VCaP (cell line): Measurements from ENCODE around the gene EML3.

ENCODE experiments used
- H3K27ac ChIP-seq: fragments of 450-650 bp; 2 replicates; pipeline ENCODE4 v1.5.1; 2017
- CTCF ChIP-seq: fragments of 450-650 bp; conservative IDR thresholded peaks from 2 replicates; pipeline ENCODE4 v1.5.1; 2017; ENCODE audit warnings: mild to moderate bottlenecking, moderate library complexity

The EML3 gene

GRCh38 chr11:62575837-62576236, 36.7 kb downstream of the EML3 start:
- no peak overlapping the region for H3K27ac ChIP-seq
- no peak for TF ChIP-seq CTCF

- H3K27ac ChIP-seq: no peak overlapping the region
These were observed 37.4 kb downstream of the EML3 start for GRCh38 chr11:62575156-62575555.

GRCh38 chr11:62574363-62575071, 38.1 kb downstream of the EML3 start:
- TF ChIP-seq CTCF: no peak
- H3K27ac ChIP-seq: peak overlapping the region; percentile 86

More at GRCh38 chr11:62575156-62575555, 37.4 kb downstream of the EML3 start:
- TF ChIP-seq CTCF: no peak

GRCh38 chr11:62573592-62574362, 38.8 kb downstream of the EML3 start, which contains the start of gene EEF1G:
Gene EEF1G, minus strand, starts transcription at chr11:62573891. Its CDS starts 49 bp downstream, at chr11:62573842.
- TF ChIP-seq CTCF: no peak

GRCh38 chr11:62573006-62573591, 39.5 kb downstream of the EML3 start:
- H3K27ac ChIP-seq: peak overlapping the region; percentile 86
- no peak for TF ChIP-seq CTCF

More at GRCh38 chr11:62573592-62574362, 38.8 kb downstream of the EML3 start, which contains the start of gene EEF1G:
- peak within 1 kb of the TSS; percentile 86 for H3K27ac ChIP-seq

GRCh38 chr11:62572431-62572830, 40.1 kb downstream of the EML3 start:
- TF ChIP-seq CTCF: no peak
- peak overlapping the region; percentile 86 for H3K27ac ChIP-seq

- H3K27ac ChIP-seq: peak overlapping the region; percentile 86; the same call in 1 of the 2 replicates
These were observed 41.1 kb downstream of the EML3 start for GRCh38 chr11:62571493-62571892.

GRCh38 chr11:62570903-62571302, 41.7 kb downstream of the EML3 start:
- H3K27ac ChIP-seq: peak overlapping the region; percentile 21; the same call in 1 of the 2 replicates
